Liver (tissue), 9 donors: ENCODE results near the gene UPF3A. TPM values are rescaled to one million over a fixed set of nuclear protein-coding genes. Genes with fewer than 3 reads are reported as not detected.
"Not testable (repeated sequence)": the region's sequence is repeated elsewhere in the genome, so short reads cannot be mapped to it uniquely, and the experiment has no call there.

Experiments used
- DNase-seq: peaks from one replicate; pipeline ENCODE4 v3.0.0-alpha.2; 2017; ENCODE audit warnings: low spot score
- H3K27ac ChIP-seq, 2 donors: one replicate each; pipeline ENCODE4 v1.7.0; 2013; ENCODE audit warnings: inconsistent platforms in 2 of 2, low read length in 2 of 2, control low read depth in 1 of 2, low read depth in 1 of 2, mild to moderate bottlenecking in 1 of 2
- H3K27me3 ChIP-seq, 4 donors: one replicate each; pipeline versions ENCODE4 v1.6.1 to v1.7.0; 2013; ENCODE audit warnings: low read length in 3 of 4, inconsistent platforms in 1 of 4, mild to moderate bottlenecking in 1 of 4, moderate library complexity in 1 of 4; ENCODE audit not compliant: control insufficient read depth in 4 of 4, insufficient read depth in 4 of 4
- H3K36me3 ChIP-seq, 4 donors: one replicate each; pipeline versions ENCODE4 v1.6.1 to v1.7.0; 2013; ENCODE audit warnings: low read length in 3 of 4, mild to moderate bottlenecking in 3 of 4, low read depth in 1 of 4, moderate library complexity in 1 of 4; ENCODE audit not compliant: control insufficient read depth in 4 of 4, insufficient read depth in 3 of 4
- H3K4me1 ChIP-seq, 4 donors: one replicate each; pipeline versions ENCODE4 v1.6.1 to v1.7.0; 2013; ENCODE audit warnings: low read length in 3 of 4, mild to moderate bottlenecking in 3 of 4, moderate library complexity in 1 of 4; ENCODE audit not compliant: control insufficient read depth in 4 of 4, insufficient read depth in 4 of 4
- H3K4me3 ChIP-seq, 3 donors: one replicate each; pipeline versions ENCODE4 v1.6.1 to v1.7.0; 2013; ENCODE audit warnings: low read length in 3 of 3, control low read depth in 1 of 3, low read depth in 1 of 3, mild to moderate bottlenecking in 1 of 3
- H3K9ac ChIP-seq, 2 donors: one replicate each; pipeline ENCODE4 v1.7.0; 2013; ENCODE audit warnings: low read length in 2 of 2, mild to moderate bottlenecking in 2 of 2, moderate library complexity in 2 of 2, control low read depth in 1 of 2, low read depth in 1 of 2
- H3K9me3 ChIP-seq, 4 donors: one replicate each; pipeline versions ENCODE4 v1.6.1 to v1.7.0; 2013; ENCODE audit warnings: low read length in 3 of 4; ENCODE audit not compliant: control insufficient read depth in 4 of 4
- ATF3 ChIP-seq: IDR thresholded peaks from 2 replicates; pipeline ENCODE4 v1.6.1; 2016; ENCODE audit warnings: antibody characterized with exemption
- EGR1 ChIP-seq, 2 donors: IDR thresholded peaks; 2 replicates each; pipeline ENCODE4 v1.6.1; 2016 to 2018; ENCODE audit warnings: antibody characterized with exemption in 2 of 2, low read depth in 2 of 2
- HNF4A ChIP-seq, 2 donors: conservative IDR thresholded peaks; 2 replicates each; pipeline ENCODE4 v1.6.1; 2016; ENCODE audit warnings: antibody characterized with exemption in 2 of 2, mild to moderate bottlenecking in 2 of 2
- MAX ChIP-seq: IDR thresholded peaks from 2 replicates; pipeline ENCODE4 v1.6.1; 2016; ENCODE audit warnings: antibody characterized with exemption
- NR2F2 ChIP-seq: IDR thresholded peaks from 2 replicates; pipeline ENCODE4 v1.6.1; 2016; ENCODE audit warnings: antibody characterized with exemption
- REST ChIP-seq: IDR thresholded peaks from 2 replicates; pipeline ENCODE4 v1.6.1; 2016; ENCODE audit warnings: antibody characterized with exemption, mild to moderate bottlenecking
- RXRA ChIP-seq, 2 donors: IDR thresholded peaks; 2 replicates each; pipeline ENCODE4 v1.6.1; 2017 to 2018; ENCODE audit warnings: antibody characterized with exemption in 2 of 2, mild to moderate bottlenecking in 1 of 2
- SP1 ChIP-seq: IDR thresholded peaks from 2 replicates; pipeline ENCODE4 v1.6.1; 2018; ENCODE audit warnings: antibody characterized with exemption, mild to moderate bottlenecking
- YY1 ChIP-seq: IDR thresholded peaks from 2 replicates; pipeline ENCODE4 v1.6.1; 2016; ENCODE audit warnings: antibody characterized with exemption, mild to moderate bottlenecking
- ZBTB33 ChIP-seq: IDR thresholded peaks from 2 replicates; pipeline ENCODE4 v1.6.1; 2016; ENCODE audit warnings: antibody characterized with exemption
- WGBS: extraction: QIAGEN DNeasy Blood & Tissue Kit; methylation state at CpG from one replicate; pipeline ENCODE4 v1.1.7; 2013; 5-methylcytosine and 5-hydroxymethylcytosine counted together
- polyA plus RNA-seq, 2 donors: library from polyadenylated mRNA; stranded (reverse) in 1 of 2; unstranded in 1 of 2; fragments of 200-250 nt in 1 of 2; fragments of >200 nt in 1 of 2; fragmentation: Nextera tagmentation in 1 of 2; extraction: Ambion mirVana in 1 of 2; gene quantifications; one replicate each; pipeline versions ENCODE4 v1.2.1 to v1.2.3, GENCODE V29; 2013 to 2015
- total RNA-seq, 2 donors: library from RNA; depleted of rRNA; stranded (reverse); fragments of >200 nt; gene quantifications; one replicate each; pipeline ENCODE4 v1.2.3, GENCODE V29; 2014
- donor health status: healthy.
- donor health status: healthy.
- donor health status: healthy.
- donor health status: healthy.
- donor health status: healthy.

Gene UPF3A
- total and polyA plus RNA-seq, 4 donors = 11.0 to 26.5 (median 17.2) TPM

- no peak for TF ChIP-seq REST
- no peak for TF ChIP-seq HNF4A (conservative IDR thresholded peaks at IDR 0.05)
Observed at GRCh38 chr13:114263578-114263977, 17.8 kb upstream of the UPF3A start (continued).

- not testable (repeated sequence) for H3K27ac ChIP-seq, H3K4me1 ChIP-seq, H3K9ac ChIP-seq, H3K27me3 ChIP-seq, H3K4me3 ChIP-seq, H3K9me3 ChIP-seq, DNase-seq
- H3K36me3 ChIP-seq = peaks cover 11 to 82% (median 73%) of the 10 kb centered on the region in 4 donors
- 98% methylated on average over 13 of the region's 13 CpGs for WGBS
Observed at GRCh38 chr13:114264313-114264712, 17.1 kb upstream of the UPF3A start.

GRCh38 chr13:114264886-114265611 is 16.4 kb upstream of the UPF3A start:
- H3K9ac ChIP-seq = no peak overlapping the region
- H3K9me3 ChIP-seq = no peaks in the 10 kb centered on the region
- no peaks in the 10 kb centered on the region for H3K4me1 ChIP-seq
- DNase-seq = no peak
- H3K27ac ChIP-seq = no peak overlapping the region
- no peak overlapping the region for H3K4me3 ChIP-seq
- TF ChIP-seq HNF4A (conservative IDR thresholded peaks at IDR 0.05) (no peak), RXRA (IDR thresholded peaks at IDR 0.05) (no peak), EGR1 (IDR thresholded peaks at IDR 0.05; ENCODE audit: low read depth in 2 of 2) (no peak), YY1 (no peak), NR2F2 (no peak), ZBTB33 (no peak), MAX (no peak), SP1 (no peak), ATF3 (no peak)
- H3K27me3 ChIP-seq = no peaks in the 10 kb centered on the region
- 95% methylated on average over 8 of the region's 8 CpGs for WGBS
- peaks cover 11 to 79% (median 68%) of the 10 kb centered on the region in 4 donors for H3K36me3 ChIP-seq
